ENCODE results near the gene EYS.

DNA sequence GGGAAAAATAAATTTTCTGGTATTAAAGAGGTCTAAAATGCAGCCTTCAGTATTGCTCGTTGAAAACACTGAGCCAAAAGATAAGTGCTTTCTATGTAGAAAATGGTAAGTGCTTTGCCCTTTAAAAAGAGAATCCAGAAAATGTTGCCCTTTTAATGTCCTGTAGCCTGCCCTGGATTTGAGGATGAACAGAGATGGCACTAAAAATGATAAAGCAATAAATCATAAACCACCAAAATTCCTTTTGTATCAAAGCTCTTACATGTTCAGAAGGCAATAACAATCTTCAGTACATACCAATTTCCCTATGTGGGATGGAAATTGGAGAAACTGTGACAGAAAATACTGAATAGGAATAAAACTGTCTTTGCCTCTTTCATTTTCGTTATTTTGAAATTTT lies 1665.7 kb downstream of the EYS start:
- no peak for TF ChIP-seq POLR2AphosphoS5 (IDR thresholded peaks at IDR 0.05; ENCODE audit: low read depth, low read length)
- no peak for TF ChIP-seq TAF1 (IDR thresholded peaks at IDR 0.05; ENCODE audit: borderline replicate concordance, insufficient read depth, low read length)
- TF ChIP-seq FOXP2 (optimal IDR thresholded peaks at IDR 0.05; ENCODE audit: borderline replicate concordance, extremely low read depth, extremely low read length, insufficient read depth), result no peak
- TF ChIP-seq, protein P1, sequence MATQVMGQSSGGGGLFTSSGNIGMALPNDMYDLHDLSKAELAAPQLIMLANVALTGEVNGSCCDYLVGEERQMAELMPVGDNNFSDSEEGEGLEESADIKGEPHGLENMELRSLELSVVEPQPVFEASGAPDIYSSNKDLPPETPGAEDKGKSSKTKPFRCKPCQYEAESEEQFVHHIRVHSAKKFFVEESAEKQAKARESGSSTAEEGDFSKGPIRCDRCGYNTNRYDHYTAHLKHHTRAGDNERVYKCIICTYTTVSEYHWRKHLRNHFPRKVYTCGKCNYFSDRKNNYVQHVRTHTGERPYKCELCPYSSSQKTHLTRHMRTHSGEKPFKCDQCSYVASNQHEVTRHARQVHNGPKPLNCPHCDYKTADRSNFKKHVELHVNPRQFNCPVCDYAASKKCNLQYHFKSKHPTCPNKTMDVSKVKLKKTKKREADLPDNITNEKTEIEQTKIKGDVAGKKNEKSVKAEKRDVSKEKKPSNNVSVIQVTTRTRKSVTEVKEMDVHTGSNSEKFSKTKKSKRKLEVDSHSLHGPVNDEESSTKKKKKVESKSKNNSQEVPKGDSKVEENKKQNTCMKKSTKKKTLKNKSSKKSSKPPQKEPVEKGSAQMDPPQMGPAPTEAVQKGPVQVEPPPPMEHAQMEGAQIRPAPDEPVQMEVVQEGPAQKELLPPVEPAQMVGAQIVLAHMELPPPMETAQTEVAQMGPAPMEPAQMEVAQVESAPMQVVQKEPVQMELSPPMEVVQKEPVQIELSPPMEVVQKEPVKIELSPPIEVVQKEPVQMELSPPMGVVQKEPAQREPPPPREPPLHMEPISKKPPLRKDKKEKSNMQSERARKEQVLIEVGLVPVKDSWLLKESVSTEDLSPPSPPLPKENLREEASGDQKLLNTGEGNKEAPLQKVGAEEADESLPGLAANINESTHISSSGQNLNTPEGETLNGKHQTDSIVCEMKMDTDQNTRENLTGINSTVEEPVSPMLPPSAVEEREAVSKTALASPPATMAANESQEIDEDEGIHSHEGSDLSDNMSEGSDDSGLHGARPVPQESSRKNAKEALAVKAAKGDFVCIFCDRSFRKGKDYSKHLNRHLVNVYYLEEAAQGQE (IDR thresholded peaks at IDR 0.05; ENCODE audit: insufficient read depth in 1 of 2, low read depth in 2 of 2, low read length in 2 of 2), result no peak
